HCT116 (cell line): ENCODE measurements around the gene SAG. TPM values are rescaled to one million over a fixed set of nuclear protein-coding genes. Genes with fewer than 3 reads are reported as not detected.

ENCODE experiments used
- ATAC-seq: fragments of 200-7000 bp; cut with Tn5 transposase; 2 replicates; pipeline ENCODE4 v1.9.1; 2020; ENCODE audit warnings: mild to moderate bottlenecking, moderate library complexity
- BruUV-seq: library from RNA; stranded (reverse); fragments of 400-500 nt; replicated peaks from 2 replicates; lab custom pipeline; 2021; lab: Mats Ljungman, UMichigan
- CTCF ChIA-PET: fragments of 300-600 bp; sonication (Branson Sonifier 250); formaldehyde crosslinking; loops from one replicate; lab custom pipeline; 2021; ENCODE audit warnings: antibody characterized with exemption; lab: Charles Lee
- POLR2A ChIA-PET: fragments of 300-600, 350-600 bp; sonication (Branson Sonifier 250); formaldehyde crosslinking; loops from one replicate; lab custom pipeline; 2021; ENCODE audit warnings: antibody characterized with exemption; lab: Charles Lee
- RAD21 ChIA-PET, 2 experiments: fragments of 300-600 bp; sonication (Branson Sonifier 250); formaldehyde crosslinking; loops; one replicate each; lab custom pipeline; 2023; ENCODE audit warnings: low total read pairs in 2 of 2; ENCODE audit not compliant: uncharacterized antibody in 2 of 2, unreplicated experiment in 2 of 2, low non-redundant PET in 1 of 2; lab: Charles Lee
- DNase-seq: peaks from one replicate; pipeline ENCODE4 v3.0.0-alpha.2; 2010; ENCODE audit warnings: low read depth, low spot score
- H2AFZ ChIP-seq: fragments of 200-600 bp; shearing (Covaris generic), sonication (generic); 2 replicates; pipeline ENCODE4 v1.6.1; 2017; ENCODE audit warnings: low read depth, mixed run types, mixed read lengths, antibody characterized with exemption, low read length; ENCODE audit not compliant: poor library complexity, severe bottlenecking
- H3K27ac ChIP-seq: 2 replicates; pipeline ENCODE4 v1.5.1; 2012; ENCODE audit warnings: low read depth, low read length
- H3K27me3 ChIP-seq: fragments of 200-600 bp; sonication (generic); 2 replicates; pipeline ENCODE4 v1.6.1; 2016; ENCODE audit warnings: mixed run types, low read length, mixed read lengths; ENCODE audit not compliant: insufficient read depth
- H3K36me3 ChIP-seq, 2 experiments: fragments of 200-500 bp in 1 of 2; fragments of 200-600 bp in 1 of 2; sonication (Bioruptor generic) in 1 of 2; sonication (generic) in 1 of 2; 2 replicates each; pipeline versions ENCODE4 v1.5.1 to v1.6.1; 2014 to 2016; ENCODE audit warnings: low read length in 2 of 2, inconsistent platforms in 1 of 2, mixed read lengths in 1 of 2, mixed run types in 1 of 2; ENCODE audit not compliant: insufficient read depth in 2 of 2, control insufficient read depth in 1 of 2
- H3K4me1 ChIP-seq, 2 experiments: fragments of 200-600 bp in 1 of 2; sonication (generic) in 1 of 2; 2 replicates each; pipeline versions ENCODE4 v1.5.1 to v1.6.1; 2012 to 2017; ENCODE audit warnings: low read length in 2 of 2, inconsistent platforms in 1 of 2, mild to moderate bottlenecking in 1 of 2, mixed read lengths in 1 of 2, mixed run types in 1 of 2, moderate library complexity in 1 of 2; ENCODE audit not compliant: insufficient read depth in 2 of 2, control insufficient read depth in 1 of 2
- H3K4me2 ChIP-seq: fragments of 200-600 bp; sonication (generic); 2 replicates; pipeline ENCODE4 v1.6.1; 2017; ENCODE audit warnings: mixed run types, low read length, mixed read lengths
- H3K4me3 ChIP-seq, 2 experiments: fragments of 200-600 bp in 1 of 2; sonication (generic) in 1 of 2; replicated peaks in 1 of 2; 2 replicates each; pipeline ENCODE4 v1.5.1; 2011 to 2016; ENCODE audit warnings: low read length in 2 of 2, control low read depth in 1 of 2, low read depth in 1 of 2, mild to moderate bottlenecking in 1 of 2, mixed read lengths in 1 of 2, mixed run types in 1 of 2
- H3K79me2 ChIP-seq: fragments of 200-600 bp; sonication (generic); 2 replicates; pipeline ENCODE4 v1.6.1; 2017; ENCODE audit warnings: mild to moderate bottlenecking, mixed run types, low read length, moderate library complexity, mixed read lengths; ENCODE audit not compliant: insufficient read depth
- H3K9ac ChIP-seq: fragments of 200-600 bp; sonication (generic); 2 replicates; pipeline ENCODE4 v1.6.1; 2016; ENCODE audit warnings: low read length, mixed read lengths
- H3K9me2 ChIP-seq: fragments of 200-600 bp; sonication (generic), shearing (Covaris generic); 2 replicates; pipeline ENCODE4 v1.6.1; 2017; ENCODE audit warnings: mixed run types, mild to moderate bottlenecking, moderate library complexity; ENCODE audit not compliant: insufficient read depth
- H3K9me3 ChIP-seq, 2 experiments: fragments of 200-500 bp in 1 of 2; fragments of 200-600 bp in 1 of 2; sonication (Bioruptor generic) in 1 of 2; sonication (generic) in 1 of 2; 2 replicates each; pipeline ENCODE4 v1.6.1; 2014 to 2017; ENCODE audit warnings: low read length in 2 of 2, mixed read lengths in 2 of 2, inconsistent platforms in 1 of 2, low read depth in 1 of 2, mild to moderate bottlenecking in 1 of 2, mixed run types in 1 of 2, moderate library complexity in 1 of 2; ENCODE audit not compliant: control insufficient read depth in 1 of 2, insufficient read depth in 1 of 2
- H4K20me1 ChIP-seq: fragments of 200-600 bp; sonication (generic), shearing (Covaris generic); 2 replicates; pipeline ENCODE4 v1.6.1; 2017; ENCODE audit warnings: mixed run types, mild to moderate bottlenecking, moderate library complexity; ENCODE audit not compliant: insufficient read depth
- CBX3 ChIP-seq: IDR thresholded peaks from 2 replicates; pipeline ENCODE4 v1.6.1; 2012; ENCODE audit warnings: low read depth
- CEBPB ChIP-seq: IDR thresholded peaks from 2 replicates; pipeline ENCODE4 v1.6.1; 2012; ENCODE audit warnings: low read depth
- EGR1 ChIP-seq: IDR thresholded peaks from 2 replicates; pipeline ENCODE4 v1.6.1; 2012; ENCODE audit warnings: low read depth
- EZH2phosphoT487 ChIP-seq: fragments of 200-600 bp; IDR thresholded peaks from 2 replicates; pipeline ENCODE4 v1.6.1; 2018; ENCODE audit warnings: antibody characterized with exemption, borderline replicate concordance
- FOSL1 ChIP-seq: IDR thresholded peaks from 2 replicates; pipeline ENCODE4 v1.6.1; 2012; ENCODE audit warnings: low read depth
- JUND ChIP-seq: IDR thresholded peaks from 2 replicates; pipeline ENCODE4 v1.6.1; 2012
- POLR2A ChIP-seq: IDR thresholded peaks from 2 replicates; pipeline ENCODE4 v1.7.0; 2011; ENCODE audit warnings: borderline replicate concordance; ENCODE audit not compliant: insufficient read depth, insufficient read length; ENCODE audit errors: extremely low read depth
- POLR2AphosphoS5 ChIP-seq: IDR thresholded peaks from 2 replicates; pipeline ENCODE4 v1.6.1; 2011; ENCODE audit warnings: mild to moderate bottlenecking, low read depth, low read length, moderate library complexity
- RAD21 ChIP-seq: IDR thresholded peaks from 2 replicates; pipeline ENCODE4 v1.6.1; 2012; ENCODE audit warnings: low read depth, mild to moderate bottlenecking
- REST ChIP-seq: IDR thresholded peaks from 2 replicates; pipeline ENCODE4 v1.6.1; 2012; ENCODE audit warnings: low read depth
- SRF ChIP-seq: IDR thresholded peaks from 2 replicates; pipeline ENCODE4 v1.6.1; 2012; ENCODE audit warnings: low read depth
- YY1 ChIP-seq: IDR thresholded peaks from 2 replicates; pipeline ENCODE4 v1.6.1; 2011; ENCODE audit warnings: low read length, low read depth, moderate library complexity, mild to moderate bottlenecking; ENCODE audit not compliant: insufficient replicate concordance; ENCODE audit errors: extremely low read depth
- ZBTB33 ChIP-seq: IDR thresholded peaks from 2 replicates; pipeline ENCODE4 v1.6.1; 2011; ENCODE audit warnings: mild to moderate bottlenecking, low read length, moderate library complexity; ENCODE audit not compliant: insufficient replicate concordance; ENCODE audit errors: extremely low read depth
- ZFX ChIP-seq: fragments of 450-650 bp; IDR thresholded peaks from 2 replicates; pipeline ENCODE4 v1.6.1; 2017
- intact Hi-C: fragments of 100-400 bp; cut with micrococcal nuclease; formaldehyde crosslinking; loops from 2 replicates; pipeline ENCODE4 v1.10.0; 2022
- total RNA-seq: library from RNA; stranded (reverse); gene quantifications from one replicate; pipeline ENCODE4 v1.2.1, GENCODE V29; 2021; ENCODE audit not compliant: unreplicated experiment
- TF ChIP-seq, protein P1 (sequence below): IDR thresholded peaks from 2 replicates; pipeline ENCODE4 v1.6.1; 2012
- TF ChIP-seq, protein P2 (sequence below), 3 experiments: fragments of 200-600 bp in 1 of 3; sonication (generic) in 1 of 3; IDR thresholded peaks in 2 of 3; conservative IDR thresholded peaks in 1 of 3; 2 replicates each; pipeline ENCODE4 v1.5.1; 2012 to 2017; ENCODE audit warnings: low read depth in 2 of 3, low read length in 2 of 3, antibody characterized with exemption in 1 of 3, borderline replicate concordance in 1 of 3, control low read depth in 1 of 3, mild to moderate bottlenecking in 1 of 3, mixed read lengths in 1 of 3, mixed run types in 1 of 3, moderate library complexity in 1 of 3; ENCODE audit not compliant: insufficient read depth in 1 of 3

SAG gene
- total RNA-seq, 1 experiment from 2014 or later: not detected

GRCh38 chr2:233325814-233326213 lies 18.2 kb downstream of the SAG start:
- Histone ChIP-seq H3K27ac (no peak overlapping the region), H3K36me3 (no peaks in the 10 kb centered on the region), H3K79me2 (no peaks in the 10 kb centered on the region), H3K9me2 (no peaks in the 10 kb centered on the region), H3K4me2 (no peak overlapping the region), H3K4me3 (no peak overlapping the region), H3K27me3 (no peaks in the 10 kb centered on the region), H3K4me1 (peaks cover 0 to 12% of the 10 kb centered on the region in 2 experiments; a peak in 1 of 4 replicates), H4K20me1 (no peaks in the 10 kb centered on the region), H2AFZ (no peak overlapping the region), H3K9ac (no peak overlapping the region), H3K9me3 (no peaks in the 10 kb centered on the region)
- ChIA-PET RAD21 (no interaction called here), CTCF (interaction anchor here (1.4 kb wide), 1 partner anchor 118 kb away, joined by 3 read pairs; no protein-coding TSS in a partner anchor), POLR2A (no interaction called here)
- no peak for DNase-seq
- intact Hi-C loops: no loop called here
- TF ChIP-seq EGR1 (no peak), POLR2A (no peak), POLR2AphosphoS5 (no peak), YY1 (no peak), RAD21 (no peak), ZFX (no peak), CBX3 (no peak), CEBPB (no peak), FOSL1 (no peak), EZH2phosphoT487 (no peak), JUND (no peak), ZBTB33 (no peak), REST (no peak), SRF (no peak)
- TF ChIP-seq, protein P1, sequence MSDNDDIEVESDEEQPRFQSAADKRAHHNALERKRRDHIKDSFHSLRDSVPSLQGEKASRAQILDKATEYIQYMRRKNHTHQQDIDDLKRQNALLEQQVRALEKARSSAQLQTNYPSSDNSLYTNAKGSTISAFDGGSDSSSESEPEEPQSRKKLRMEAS: no peak
- TF ChIP-seq, protein P2, sequence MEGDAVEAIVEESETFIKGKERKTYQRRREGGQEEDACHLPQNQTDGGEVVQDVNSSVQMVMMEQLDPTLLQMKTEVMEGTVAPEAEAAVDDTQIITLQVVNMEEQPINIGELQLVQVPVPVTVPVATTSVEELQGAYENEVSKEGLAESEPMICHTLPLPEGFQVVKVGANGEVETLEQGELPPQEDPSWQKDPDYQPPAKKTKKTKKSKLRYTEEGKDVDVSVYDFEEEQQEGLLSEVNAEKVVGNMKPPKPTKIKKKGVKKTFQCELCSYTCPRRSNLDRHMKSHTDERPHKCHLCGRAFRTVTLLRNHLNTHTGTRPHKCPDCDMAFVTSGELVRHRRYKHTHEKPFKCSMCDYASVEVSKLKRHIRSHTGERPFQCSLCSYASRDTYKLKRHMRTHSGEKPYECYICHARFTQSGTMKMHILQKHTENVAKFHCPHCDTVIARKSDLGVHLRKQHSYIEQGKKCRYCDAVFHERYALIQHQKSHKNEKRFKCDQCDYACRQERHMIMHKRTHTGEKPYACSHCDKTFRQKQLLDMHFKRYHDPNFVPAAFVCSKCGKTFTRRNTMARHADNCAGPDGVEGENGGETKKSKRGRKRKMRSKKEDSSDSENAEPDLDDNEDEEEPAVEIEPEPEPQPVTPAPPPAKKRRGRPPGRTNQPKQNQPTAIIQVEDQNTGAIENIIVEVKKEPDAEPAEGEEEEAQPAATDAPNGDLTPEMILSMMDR (IDR thresholded peaks at IDR 0.05 in 2 of 3, conservative IDR thresholded peaks at IDR 0.05 in 1 of 3; ENCODE audit: borderline replicate concordance in 1 of 3, insufficient read depth in 1 of 3, low read depth in 2 of 3, low read length in 2 of 3): no peak
- no TSS peak for BruUV-seq
- no peak for ATAC-seq
